ENCODE measurements around the gene PRDM10.

DNA sequence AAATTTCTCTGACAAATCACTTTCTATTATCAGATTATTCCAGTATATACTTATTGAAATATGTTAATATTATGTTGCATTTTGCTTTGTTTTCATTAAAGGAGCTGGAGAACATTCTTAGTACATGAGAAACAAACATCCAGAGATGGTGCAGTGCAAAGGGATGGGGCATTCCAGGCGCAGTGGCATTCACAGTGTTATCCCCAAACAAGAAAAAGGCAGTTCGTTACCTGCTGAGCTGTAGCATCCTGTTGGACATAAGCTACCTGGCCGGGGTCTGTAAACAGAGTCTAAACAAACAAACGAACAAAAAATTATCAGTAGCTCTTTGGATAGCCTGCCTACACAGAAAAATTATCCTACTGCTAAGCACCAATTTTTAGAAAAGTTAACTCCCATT lies 47.4 kb downstream of the PRDM10 start:
- TF ChIP-seq CTCF (IDR thresholded peaks at IDR 0.05) (no peak), POLR2A (IDR thresholded peaks at IDR 0.05) (no peak)

All from right lobe of liver (tissue), 4 donors.